Measurements from ENCODE around the gene GYS1. TPM values are rescaled to one million over a fixed set of nuclear protein-coding genes. Genes with fewer than 3 reads are reported as not detected.
"Not testable (repeated sequence)": the region's sequence is repeated elsewhere in the genome, so short reads cannot be mapped to it uniquely, and the experiment has no call there.

The GYS1 gene
- total RNA-seq, 6 donors from 2014 or later, result 26.4 to 79.6 (median 35.6) TPM

DNA sequence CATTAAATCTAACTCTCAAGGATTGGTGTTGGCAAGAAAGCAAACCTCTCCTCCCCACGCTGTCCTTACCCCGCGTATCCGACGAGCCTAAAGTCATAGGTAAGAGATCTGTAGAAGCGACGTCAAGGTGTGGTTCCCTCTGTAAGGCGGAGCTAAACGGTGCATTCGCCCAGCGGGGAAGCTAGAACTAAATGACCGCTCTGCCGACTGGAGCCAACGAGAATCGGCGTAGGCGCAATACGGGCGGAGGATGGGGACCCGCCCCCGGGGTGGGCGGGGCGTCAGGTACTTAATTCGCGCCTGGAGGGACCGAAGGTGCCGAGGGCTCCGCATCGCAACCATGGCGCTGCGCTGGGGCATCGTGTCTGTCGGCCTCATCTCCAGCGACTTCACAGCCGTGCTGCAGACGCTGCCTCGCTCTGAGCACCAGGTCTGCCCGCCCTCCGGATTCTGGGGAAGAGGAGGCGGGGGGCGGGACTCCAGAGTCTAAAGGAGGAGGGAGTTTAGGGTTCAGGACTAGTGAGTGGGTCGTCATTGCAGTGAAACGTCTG is 59.7 kb downstream of the GYS1 start, which contains the start of gene DHDH:
Gene DHDH (plus strand): TSS at position 318 of the 551 bp plus-strand sequence. CDS start 23 bp downstream, at position 341.
- no peaks in the 10 kb centered on the region for H3K27me3 ChIP-seq
- H3K4me3 ChIP-seq, result peak within 1 kb of the TSS; percentile 41 to 56 (median 51)
- ATAC-seq (ENCODE audit: low FRiP score in 2 of 2) (peak; percentile 91 to 93), DNase-seq (peak; percentile 93 to 98)
- TF ChIP-seq POLR2AphosphoS5 (IDR thresholded peaks at IDR 0.05), result peak; percentile 52 to 81
- TF ChIP-seq EP300 (IDR thresholded peaks at IDR 0.05), result no peak
- TF ChIP-seq, protein P1, sequence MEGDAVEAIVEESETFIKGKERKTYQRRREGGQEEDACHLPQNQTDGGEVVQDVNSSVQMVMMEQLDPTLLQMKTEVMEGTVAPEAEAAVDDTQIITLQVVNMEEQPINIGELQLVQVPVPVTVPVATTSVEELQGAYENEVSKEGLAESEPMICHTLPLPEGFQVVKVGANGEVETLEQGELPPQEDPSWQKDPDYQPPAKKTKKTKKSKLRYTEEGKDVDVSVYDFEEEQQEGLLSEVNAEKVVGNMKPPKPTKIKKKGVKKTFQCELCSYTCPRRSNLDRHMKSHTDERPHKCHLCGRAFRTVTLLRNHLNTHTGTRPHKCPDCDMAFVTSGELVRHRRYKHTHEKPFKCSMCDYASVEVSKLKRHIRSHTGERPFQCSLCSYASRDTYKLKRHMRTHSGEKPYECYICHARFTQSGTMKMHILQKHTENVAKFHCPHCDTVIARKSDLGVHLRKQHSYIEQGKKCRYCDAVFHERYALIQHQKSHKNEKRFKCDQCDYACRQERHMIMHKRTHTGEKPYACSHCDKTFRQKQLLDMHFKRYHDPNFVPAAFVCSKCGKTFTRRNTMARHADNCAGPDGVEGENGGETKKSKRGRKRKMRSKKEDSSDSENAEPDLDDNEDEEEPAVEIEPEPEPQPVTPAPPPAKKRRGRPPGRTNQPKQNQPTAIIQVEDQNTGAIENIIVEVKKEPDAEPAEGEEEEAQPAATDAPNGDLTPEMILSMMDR (IDR thresholded peaks at IDR 0.05), result no peak
- TF ChIP-seq POLR2A (IDR thresholded peaks at IDR 0.05), result peak in 2 of 4 donors; percentile 55 to 85
- H3K27ac ChIP-seq, result peak within 1 kb of the TSS; percentile 38 to 75 (median 56)
- no peaks in the 10 kb centered on the region for H3K9me3 ChIP-seq
- H3K4me1 ChIP-seq, result peaks cover 0 to 18% (median 7%) of the 10 kb centered on the region in 4 donors
- 1 to 4% methylated on average over 9 to 23 of the region's 43 CpGs for WGBS, 2 donors
- H3K36me3 ChIP-seq, result no peaks in the 10 kb centered on the region

DNA sequence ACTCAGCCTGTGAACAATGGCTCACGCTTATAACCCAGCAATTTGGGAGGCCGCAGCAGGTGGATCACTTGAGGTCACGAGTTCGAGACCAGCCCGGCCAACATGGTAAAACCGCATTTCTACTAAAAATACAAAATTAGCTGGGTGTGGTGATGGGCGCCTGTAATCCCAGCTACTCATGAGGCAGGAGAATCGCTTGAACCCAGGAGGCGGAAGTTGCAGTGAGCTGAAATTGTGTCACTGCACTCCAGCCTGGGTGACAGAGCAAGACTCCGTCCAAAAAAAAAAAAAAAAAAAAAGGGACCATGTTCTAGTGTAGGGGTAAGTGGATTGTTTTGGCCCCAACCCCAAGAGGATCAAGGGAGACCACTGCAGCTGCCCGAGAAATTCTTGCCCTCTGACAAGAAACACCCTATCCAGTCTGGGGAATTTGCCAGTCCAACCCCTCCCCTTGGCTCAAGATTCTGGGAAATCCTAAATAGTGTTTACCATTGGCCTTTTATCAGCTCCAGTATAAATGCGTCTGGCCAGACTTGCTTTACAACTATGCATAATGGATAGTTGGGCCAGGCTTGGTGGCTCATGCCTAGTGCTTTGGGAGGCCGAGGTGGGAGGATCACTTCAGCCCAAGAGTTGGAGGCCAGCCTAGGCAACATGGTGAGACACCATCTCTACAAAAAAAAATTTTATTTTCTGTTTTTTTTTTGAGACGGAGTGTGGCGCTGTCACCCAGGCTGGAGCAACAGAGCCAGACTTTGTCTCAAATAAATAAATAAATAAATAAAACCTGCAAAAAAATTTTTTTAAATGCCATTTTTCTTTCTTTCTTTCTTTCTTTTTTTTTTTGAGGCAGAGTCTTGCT is 64.7 kb downstream of the GYS1 start:
- ATAC-seq (ENCODE audit: low FRiP score in 2 of 2), result peak; percentile 28 to 74
- H3K27ac ChIP-seq, result peak overlapping the region in 3 of 4 donors; percentile 66 to 73 (median 68)
- WGBS, 2 donors, result 57 to 63% methylated on average over 15 of the region's 15 CpGs

DNA sequence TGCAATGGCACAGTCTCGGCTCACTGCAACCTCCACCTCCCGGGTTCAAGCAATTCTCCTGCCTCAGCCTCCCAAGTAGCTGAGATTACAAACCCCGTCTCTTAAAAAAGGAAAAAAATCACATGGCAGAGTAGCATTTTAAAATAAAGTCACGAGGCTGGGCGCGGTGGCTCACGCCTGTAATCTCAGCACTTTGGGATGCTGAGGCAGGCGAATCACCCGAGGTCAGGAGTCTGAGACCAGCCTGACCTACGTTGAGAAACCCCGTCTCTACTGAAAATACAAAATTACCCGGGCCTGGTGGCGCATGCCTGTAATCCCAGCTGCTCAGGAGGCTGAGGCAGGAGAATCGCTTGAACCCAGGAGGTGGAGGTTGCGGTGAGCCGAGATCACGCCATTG is 65.4 kb downstream of the GYS1 start:
- H3K9me3 ChIP-seq; H3K4me3 ChIP-seq; H3K36me3 ChIP-seq; ATAC-seq (ENCODE audit: low FRiP score in 2 of 2); H3K27me3 ChIP-seq: not testable (repeated sequence)
- DNase-seq, result peak in 1 of 2 donors; percentile 52
- H3K27ac ChIP-seq, result peak overlapping the region in 3 of 4 donors; percentile 66 to 73 (median 68)
- WGBS, 2 donors, result 78 to 83% methylated on average over 17 of the region's 17 CpGs
- H3K4me1 ChIP-seq, result peaks cover 0 to 14% (median 11%) of the 10 kb centered on the region in 4 donors
- peak in 1 of 4 donors; percentile 16 for TF ChIP-seq POLR2A (IDR thresholded peaks at IDR 0.05)

More for the DNA sequence above, 64.7 kb downstream of the GYS1 start:
- no peaks in the 10 kb centered on the region for H3K27me3 ChIP-seq
- DNase-seq, result peak in 1 of 2 donors; percentile 80
- H3K9me3 ChIP-seq, result no peaks in the 10 kb centered on the region
- H3K4me3 ChIP-seq, result no peak overlapping the region
- TF ChIP-seq, protein P1 (IDR thresholded peaks at IDR 0.05), result no peak
- peak in 1 of 4 donors; percentile 83 for TF ChIP-seq EP300 (IDR thresholded peaks at IDR 0.05)
- peak; percentile 22 to 54 for TF ChIP-seq POLR2AphosphoS5 (IDR thresholded peaks at IDR 0.05)
- TF ChIP-seq POLR2A (IDR thresholded peaks at IDR 0.05), result no peak
- H3K4me1 ChIP-seq, result peaks cover 3 to 21% (median 11%) of the 10 kb centered on the region in 4 donors
- H3K36me3 ChIP-seq, result peaks cover 0 to 3% (median 0%) of the 10 kb centered on the region in 4 donors

DNA sequence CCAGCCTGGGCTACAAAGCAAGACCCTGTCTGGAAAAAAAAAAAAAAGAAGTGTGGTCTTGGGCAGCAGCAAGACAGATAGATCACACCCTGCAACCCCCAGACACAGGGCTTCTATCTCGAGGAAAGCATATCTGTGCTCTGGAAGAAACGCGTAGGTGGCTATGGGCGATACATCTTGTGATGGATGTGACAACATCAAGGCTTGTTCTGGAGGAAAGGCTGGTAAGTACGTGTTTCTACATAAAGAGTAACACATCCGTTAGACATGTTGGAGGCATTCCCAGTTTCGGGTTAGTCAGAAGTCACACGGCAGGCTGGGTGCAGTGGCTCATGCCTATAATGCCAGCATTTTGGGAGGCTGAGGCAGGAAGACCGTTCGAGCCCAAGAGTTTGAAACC is 66.2 kb downstream of the GYS1 start:
- peaks cover 0 to 17% (median 13%) of the 10 kb centered on the region in 4 donors for H3K36me3 ChIP-seq
- peak in 1 of 2 donors; percentile 90 for DNase-seq
- H3K9me3 ChIP-seq, result no peaks in the 10 kb centered on the region
- peak overlapping the region in 3 of 4 donors; percentile 66 to 73 (median 68) for H3K27ac ChIP-seq
- no peak overlapping the region for H3K4me3 ChIP-seq
- H3K27me3 ChIP-seq, result no peaks in the 10 kb centered on the region
- TF ChIP-seq EP300 (IDR thresholded peaks at IDR 0.05), result peak in 1 of 4 donors; percentile 98
- peak in 1 of 4 donors; percentile 69 for TF ChIP-seq POLR2A (IDR thresholded peaks at IDR 0.05)
- peak; percentile 64 to 68 for TF ChIP-seq POLR2AphosphoS5 (IDR thresholded peaks at IDR 0.05)
- TF ChIP-seq, protein P1 (IDR thresholded peaks at IDR 0.05), result no peak
- 6 to 23% methylated on average over 9 to 10 of the region's 10 CpGs for WGBS, 2 donors
- peaks cover 0 to 14% (median 11%) of the 10 kb centered on the region in 4 donors for H3K4me1 ChIP-seq
- peak; percentile 78 to 84 for ATAC-seq (ENCODE audit: low FRiP score in 2 of 2)

DNA sequence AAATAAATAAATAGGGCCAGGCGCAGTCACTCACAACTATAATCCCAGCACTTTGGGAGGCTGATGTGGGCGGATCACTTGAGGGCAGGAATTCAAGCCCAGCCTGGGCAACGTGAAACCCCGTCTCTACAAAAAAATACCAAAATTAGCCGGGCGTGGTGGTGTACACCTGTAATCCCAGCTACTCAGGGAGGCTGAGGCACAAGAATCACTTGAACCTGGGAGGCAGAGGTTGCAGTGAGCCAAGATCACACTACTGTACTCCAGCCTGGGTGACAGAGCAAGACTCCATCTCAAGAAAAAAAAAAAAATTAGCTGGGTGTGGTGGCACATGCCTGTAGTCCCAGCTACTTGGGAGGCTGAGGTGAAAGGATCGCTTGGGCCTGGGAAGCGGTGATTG is 67.2 kb downstream of the GYS1 start:
- H3K27ac ChIP-seq, result peak overlapping the region in 3 of 4 donors; percentile 53 to 73 (median 68)
- ATAC-seq (ENCODE audit: low FRiP score in 2 of 2), result not testable (repeated sequence)
- WGBS, 2 donors, result 82 to 85% methylated on average over 8 of the region's 8 CpGs

More for the DNA sequence above, 67.2 kb downstream of the GYS1 start:
- not testable (repeated sequence) for H3K4me3 ChIP-seq, DNase-seq, H3K9me3 ChIP-seq, H3K27me3 ChIP-seq
- Histone ChIP-seq H3K4me1 (peaks cover 0 to 14% (median 11%) of the 10 kb centered on the region in 4 donors), H3K36me3 (peaks cover 4 to 28% (median 23%) of the 10 kb centered on the region in 4 donors)

Measured in upper lobe of left lung (tissue), 6 donors.